IMR-90 (cell line): ENCODE data around the gene SYNE3. TPM values are rescaled to one million over a fixed set of nuclear protein-coding genes. Genes with fewer than 3 reads are reported as not detected.

Experiments used
- ATAC-seq: fragments of 200-7000 bp; cut with Tn5 transposase; 2 replicates; pipeline ENCODE4 v1.9.1; 2020; ENCODE audit warnings: low read depth, mild to moderate bottlenecking, moderate library complexity
- BruUV-seq: library from RNA; stranded (reverse); fragments of 400-500 nt; replicated peaks from 2 replicates; lab custom pipeline; 2021; lab: Mats Ljungman, UMichigan
- CTCF ChIA-PET: fragments of 300-600 bp; formaldehyde crosslinking; extraction: SDS; loops from one replicate; lab custom pipeline; 2021; ENCODE audit warnings: antibody characterized with exemption; lab: Yijun Ruan, JAX
- POLR2A ChIA-PET: fragments of 300-600 bp; sonication (Branson Sonifier 250); formaldehyde crosslinking; loops from one replicate; lab custom pipeline; 2022; ENCODE audit warnings: antibody characterized with exemption; ENCODE audit not compliant: unreplicated experiment; lab: Charles Lee
- DNase-seq: peaks from one replicate; pipeline ENCODE4 v3.0.0; 2013
- H2AFZ ChIP-seq: replicated peaks from 2 replicates; pipeline ENCODE3; 2013; ENCODE audit warnings: low read length, mild to moderate bottlenecking; ENCODE audit not compliant: poor library complexity
- H2AK5ac ChIP-seq: 2 replicates; pipeline ENCODE4 v1.6.1; 2013; ENCODE audit warnings: low read depth, low read length, inconsistent platforms
- H2AK9ac ChIP-seq: replicated peaks from 2 replicates; pipeline ENCODE3; 2013; ENCODE audit warnings: mild to moderate bottlenecking, low read depth, low read length, moderate library complexity; ENCODE audit not compliant: poor library complexity
- H2BK120ac ChIP-seq: 2 replicates; pipeline ENCODE4 v1.6.1; 2013; ENCODE audit warnings: low read depth, low read length, inconsistent platforms
- H2BK15ac ChIP-seq: 3 replicates; pipeline ENCODE4 v1.6.1; 2013; ENCODE audit warnings: low read depth, low read length, inconsistent platforms
- H2BK20ac ChIP-seq: 2 replicates; pipeline ENCODE4 v1.6.1; 2013; ENCODE audit warnings: low read depth, mild to moderate bottlenecking, inconsistent platforms, low read length, moderate library complexity
- H2BK5ac ChIP-seq: 2 replicates; pipeline ENCODE4 v1.6.1; 2013; ENCODE audit warnings: mild to moderate bottlenecking, low read depth, low read length, inconsistent platforms; ENCODE audit not compliant: poor library complexity, severe bottlenecking
- H3K14ac ChIP-seq: replicated peaks from 2 replicates; pipeline ENCODE4 v1.6.1; 2013; ENCODE audit warnings: low read depth, low read length, inconsistent platforms
- H3K18ac ChIP-seq: 2 replicates; pipeline ENCODE4 v1.6.1; 2013; ENCODE audit warnings: low read depth, low read length, control low read depth
- H3K23ac ChIP-seq: 2 replicates; pipeline ENCODE4 v1.6.1; 2013; ENCODE audit warnings: low read depth, low read length, inconsistent platforms
- H3K27ac ChIP-seq: 2 replicates; pipeline ENCODE4 v1.5.1; 2013; ENCODE audit warnings: mild to moderate bottlenecking, control low read depth, low read length; ENCODE audit not compliant: insufficient read depth
- H3K27me3 ChIP-seq: 2 replicates; pipeline ENCODE4 v1.6.1; 2013; ENCODE audit warnings: low read length; ENCODE audit not compliant: control insufficient read depth, insufficient read depth
- H3K36me3 ChIP-seq: 2 replicates; pipeline ENCODE4 v1.6.1; 2013; ENCODE audit warnings: low read length, mixed read lengths; ENCODE audit not compliant: control insufficient read depth, insufficient read depth
- H3K4ac ChIP-seq: 2 replicates; pipeline ENCODE4 v1.6.1; 2013; ENCODE audit warnings: low read depth, low read length, inconsistent platforms
- H3K4me1 ChIP-seq: 2 replicates; pipeline ENCODE4 v1.6.1; 2013; ENCODE audit warnings: low read length, mixed read lengths; ENCODE audit not compliant: control insufficient read depth, insufficient read depth
- H3K4me2 ChIP-seq: 2 replicates; pipeline ENCODE4 v1.6.1; 2013; ENCODE audit warnings: low read depth, mild to moderate bottlenecking, control low read depth, low read length, moderate library complexity
- H3K4me3 ChIP-seq: 2 replicates; pipeline ENCODE4 v1.5.1; 2013; ENCODE audit warnings: low read depth, mild to moderate bottlenecking, control low read depth, low read length, moderate library complexity; ENCODE audit not compliant: insufficient read depth
- H3K56ac ChIP-seq: 2 replicates; pipeline ENCODE4 v1.6.1; 2013; ENCODE audit warnings: low read length, inconsistent platforms; ENCODE audit not compliant: insufficient read depth; ENCODE audit errors: extremely low read depth
- H3K79me1 ChIP-seq, 2 experiments: 2 replicates each; pipeline ENCODE4 v1.6.1; 2013; ENCODE audit warnings: low read length in 2 of 2, inconsistent platforms in 1 of 2, low read depth in 1 of 2
- H3K9ac ChIP-seq: 2 replicates; pipeline ENCODE4 v1.6.1; 2013; ENCODE audit warnings: low read depth, low read length, control low read depth
- H3K9me1 ChIP-seq: 2 replicates; pipeline ENCODE4 v1.6.1; 2013; ENCODE audit warnings: low read length, inconsistent platforms; ENCODE audit not compliant: insufficient read depth
- H3K9me3 ChIP-seq: 2 replicates; pipeline ENCODE4 v1.6.1; 2013; ENCODE audit warnings: low read length; ENCODE audit not compliant: control insufficient read depth, insufficient read depth
- H4K20me1 ChIP-seq: 2 replicates; pipeline ENCODE4 v1.6.1; 2013; ENCODE audit warnings: low read length, inconsistent platforms; ENCODE audit not compliant: insufficient read depth
- H4K5ac ChIP-seq: 2 replicates; pipeline ENCODE4 v1.6.1; 2013; ENCODE audit warnings: mild to moderate bottlenecking, low read depth, low read length, control low read depth
- H4K8ac ChIP-seq, 2 experiments: 2 replicates each; pipeline ENCODE4 v1.6.1; 2013; ENCODE audit warnings: low read depth in 2 of 2, low read length in 2 of 2, control low read depth in 1 of 2, inconsistent platforms in 1 of 2
- H4K91ac ChIP-seq: 2 replicates; pipeline ENCODE4 v1.6.1; 2013; ENCODE audit warnings: low read depth, low read length, inconsistent platforms; ENCODE audit not compliant: insufficient read depth
- BHLHE40 ChIP-seq: fragments of 150-350 bp; IDR thresholded peaks from 2 replicates; pipeline ENCODE4 v1.6.1; 2016; ENCODE audit warnings: mild to moderate bottlenecking, low read depth, low read length
- CEBPB ChIP-seq: IDR thresholded peaks from 2 replicates; pipeline ENCODE4 v1.6.1; 2012; ENCODE audit warnings: low read depth, low read length, improper control_type of control experiment
- CTCF ChIP-seq: conservative IDR thresholded peaks from 2 replicates; pipeline ENCODE4 v1.5.1; 2012; ENCODE audit warnings: mild to moderate bottlenecking, low read depth, low read length, improper control_type of control experiment
- FOS ChIP-seq: fragments of 150-350 bp; IDR thresholded peaks from 2 replicates; pipeline ENCODE4 v1.6.1; 2016; ENCODE audit warnings: low read depth, low read length
- MXI1 ChIP-seq: IDR thresholded peaks from 2 replicates; pipeline ENCODE4 v1.6.1; 2012; ENCODE audit warnings: low read depth, mild to moderate bottlenecking, low read length, moderate library complexity, borderline replicate concordance
- NFE2L2 ChIP-seq: fragments of 150-350 bp; IDR thresholded peaks from 2 replicates; pipeline ENCODE4 v1.6.1; 2016; ENCODE audit warnings: low read depth, mild to moderate bottlenecking, low read length
- POLR2A ChIP-seq: IDR thresholded peaks from 2 replicates; pipeline ENCODE4 v1.6.1; 2012; ENCODE audit warnings: mild to moderate bottlenecking, low read depth, low read length
- RAD21 ChIP-seq: IDR thresholded peaks from 2 replicates; pipeline ENCODE4 v1.6.1; 2012; ENCODE audit warnings: low read length, improper control_type of control experiment
- RCOR1 ChIP-seq: IDR thresholded peaks from 2 replicates; pipeline ENCODE4 v1.6.1; 2012; ENCODE audit warnings: mild to moderate bottlenecking, low read length, improper control_type of control experiment; ENCODE audit not compliant: insufficient replicate concordance
- SMC3 ChIP-seq: fragments of 150-350 bp; IDR thresholded peaks from 2 replicates; pipeline ENCODE4 v1.6.1; 2016; ENCODE audit warnings: low read depth, mild to moderate bottlenecking, antibody characterized with exemption, low read length, moderate library complexity
- WGBS, 2 experiments: methylation state at CpG; one replicate each; pipeline versions ENCODE4 v1.1.5 to v1.1.7; 2013; ENCODE audit warnings: missing lambda C conversion rate in 2 of 2; ENCODE audit not compliant: insufficient read length in 1 of 2; ENCODE audit errors: extremely low coverage in 2 of 2; 5-methylcytosine and 5-hydroxymethylcytosine counted together
- dilution Hi-C: fragments of 300-500 bp; cut with HindIII; formaldehyde crosslinking; loops from one replicate; pipeline ENCODE4 v1.14.3; 2018; ENCODE audit warnings: low sequenced_read_pairs; ENCODE audit not compliant: unreplicated experiment
- in situ Hi-C: fragments of 300-500 bp; cut with MboI; formaldehyde crosslinking; loops from 3 replicates; pipeline ENCODE4 v1.14.3; 2019; ENCODE audit warnings: low sequenced_read_pairs, inconsistent platforms, mixed read lengths
- intact Hi-C: fragments of 100-400 bp; cut with micrococcal nuclease; formaldehyde crosslinking; loops from 2 replicates; pipeline ENCODE4 v1.10.0; 2022
- polyA plus RNA-seq, 3 experiments: library from polyadenylated mRNA; depleted of rRNA; stranded (reverse); fragments of >200 nt; gene quantifications; 2 replicates each; pipeline ENCODE4 v1.2.3, GENCODE V29; 2012; ENCODE audit warnings: low replicate concordance in 1 of 3
- total RNA-seq: library from RNA; depleted of rRNA; stranded (reverse); fragments of >200 nt; gene quantifications from 2 replicates; pipeline ENCODE4 v1.2.3, GENCODE V29; 2012
- TF ChIP-seq, protein P1 (sequence below): fragments of 150-350 bp; IDR thresholded peaks from 2 replicates; pipeline ENCODE4 v1.6.1; 2016; ENCODE audit warnings: low read depth, mild to moderate bottlenecking, low read length, moderate library complexity, borderline replicate concordance

The SYNE3 gene
- total and polyA plus RNA-seq, 2 of the 4 experiments (the other 2 are of a cell fraction): 2.9 to 5.0 TPM

- peak overlapping the region; percentile 47; the same call in 1 of the 2 replicates for H3K14ac ChIP-seq
- no peak overlapping the region for H3K27ac ChIP-seq
- H3K23ac ChIP-seq: peak overlapping the region; percentile 41; the same call in 1 of the 2 replicates
- H2AK5ac ChIP-seq: no peak overlapping the region
- TF ChIP-seq SMC3 (no peak), RCOR1 (no peak), NFE2L2 (no peak), FOS (peak; percentile 56; the same call in 1 of the 2 replicates), RAD21 (no peak), BHLHE40 (no peak), POLR2A (no peak), CEBPB (peak; percentile 90), MXI1 (no peak), CTCF (no peak)
- TF ChIP-seq, protein P1, sequence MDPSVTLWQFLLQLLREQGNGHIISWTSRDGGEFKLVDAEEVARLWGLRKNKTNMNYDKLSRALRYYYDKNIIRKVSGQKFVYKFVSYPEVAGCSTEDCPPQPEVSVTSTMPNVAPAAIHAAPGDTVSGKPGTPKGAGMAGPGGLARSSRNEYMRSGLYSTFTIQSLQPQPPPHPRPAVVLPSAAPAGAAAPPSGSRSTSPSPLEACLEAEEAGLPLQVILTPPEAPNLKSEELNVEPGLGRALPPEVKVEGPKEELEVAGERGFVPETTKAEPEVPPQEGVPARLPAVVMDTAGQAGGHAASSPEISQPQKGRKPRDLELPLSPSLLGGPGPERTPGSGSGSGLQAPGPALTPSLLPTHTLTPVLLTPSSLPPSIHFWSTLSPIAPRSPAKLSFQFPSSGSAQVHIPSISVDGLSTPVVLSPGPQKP: no peak
- no peak overlapping the region for H3K4me3 ChIP-seq
- CTCF ChIA-PET: no interaction called here
- ATAC-seq: no peak
- H2BK5ac ChIP-seq: peak overlapping the region; percentile 47
- H2BK15ac ChIP-seq: peak overlapping the region; percentile 55; the same call in 2 of the 3 replicates
- no peak overlapping the region for H3K9ac ChIP-seq
- peak overlapping the region; percentile 7 to 64; a peak in 3 of 4 replicates for H4K8ac ChIP-seq
- peak overlapping the region; percentile 69; the same call in 1 of the 2 replicates for H4K91ac ChIP-seq
- intact Hi-C loops: loop anchor here (1.0 kb wide), 1 partner anchor 11 kb away; no protein-coding TSS in a partner anchor
- in situ Hi-C loops: loop anchor here (25.0 kb wide), 1 partner anchor 382 kb away; no protein-coding TSS in a partner anchor
- peaks cover 32% of the 10 kb centered on the region for H3K9me1 ChIP-seq
- H2BK120ac ChIP-seq: peak overlapping the region; percentile 78
- H3K36me3 ChIP-seq: no peaks in the 10 kb centered on the region
- POLR2A ChIA-PET: no interaction called here
- dilution Hi-C loops: no loop called here
- no TSS peak for BruUV-seq
- peak overlapping the region; percentile 41; the same call in 1 of the 2 replicates for H4K5ac ChIP-seq
- peak overlapping the region; percentile 26 for H2AK9ac ChIP-seq
- H4K20me1 ChIP-seq: no peaks in the 10 kb centered on the region
- H3K27me3 ChIP-seq: no peaks in the 10 kb centered on the region
- peak overlapping the region; percentile 77 for H3K4ac ChIP-seq
- H2AFZ ChIP-seq: peak overlapping the region; percentile 47
- H3K4me1 ChIP-seq: peaks cover 48% of the 10 kb centered on the region
- DNase-seq: peak; percentile 77
- H3K56ac ChIP-seq: peak overlapping the region; percentile 50; the same call in 1 of the 2 replicates
- H3K18ac ChIP-seq: peak overlapping the region; percentile 38
- peak overlapping the region; percentile 91; the same call in 1 of the 2 replicates for H2BK20ac ChIP-seq
- H3K79me1 ChIP-seq: peaks cover 3 to 41% of the 10 kb centered on the region in 2 experiments; a peak in 2 of 4 replicates
- peak overlapping the region; percentile 32 for H3K4me2 ChIP-seq
- no peaks in the 10 kb centered on the region for H3K9me3 ChIP-seq
- 29% methylated on average over 3 of the region's 6 CpGs; no CpG with 5 or more reads in 1 of the 2 experiments for whole genome bisulfite sequencing, 2 experiments
Observed at GRCh38 chr14:95519699-95520098, 3.2 kb upstream of the SYNE3 start.
